A549 (cell line): ENCODE measurements around the gene ZNF827. TPM values are rescaled to one million over a fixed set of nuclear protein-coding genes. Genes with fewer than 3 reads are reported as not detected.

Source experiments
- ATAC-seq, 2 experiments: fragments of 200-7000 bp in 1 of 2; fragments of >200 bp in 1 of 2; cut with Nextera tagmentation in 1 of 2; cut with Tn5 transposase in 1 of 2; 3 replicates each; pipeline versions ENCODE4 v1.8.0 to v1.9.1; 2018 to 2020; ENCODE audit warnings: mild to moderate bottlenecking in 1 of 2, moderate library complexity in 1 of 2
- CTCF ChIA-PET: fragments of 300-600 bp; sonication (Branson Sonifier 250); formaldehyde crosslinking; extraction: SDS; loops from one replicate; lab custom pipeline; 2021; ENCODE audit warnings: antibody characterized with exemption, inconsistent platforms; lab: Yijun Ruan, JAX
- POLR2A ChIA-PET: fragments of 350-600 bp; formaldehyde crosslinking; extraction: SDS; loops from one replicate; lab custom pipeline; 2021; ENCODE audit warnings: antibody characterized with exemption, inconsistent platforms; lab: Yijun Ruan, JAX
- DNase-seq, 2 experiments: peaks; one replicate each; pipeline versions ENCODE4 v3.0.0 to v3.0.0-alpha.2; 2011 to 2016; ENCODE audit warnings: low read depth in 1 of 2, low spot score in 1 of 2
- FAIRE-seq: peaks from 2 replicates; lab custom pipeline; 2011; peaks lifted over from hg19 to GRCh38; lab: Jason Lieb, UNC
- H3K27ac ChIP-seq, 2 experiments: fragments of >200 bp; sonication (Bioruptor Twin); formaldehyde crosslinking; 3 replicates each; pipeline ENCODE4 v1.5.1; 2016 to 2017
- H3K4me1 ChIP-seq: fragments of >200 bp; sonication (Bioruptor Twin); formaldehyde crosslinking; 3 replicates; pipeline ENCODE4 v1.6.1; 2016
- H3K4me2 ChIP-seq: fragments of >200 bp; sonication (Bioruptor Twin); formaldehyde crosslinking; 3 replicates; pipeline ENCODE4 v1.6.1; 2016
- H3K4me3 ChIP-seq: fragments of >200 bp; sonication (Bioruptor Twin); formaldehyde crosslinking; 3 replicates; pipeline ENCODE4 v1.5.1; 2016
- H3K9me3 ChIP-seq: fragments of >200 bp; sonication (Bioruptor Twin); formaldehyde crosslinking; 3 replicates; pipeline ENCODE4 v1.6.1; 2016
- BHLHE40 ChIP-seq: IDR thresholded peaks from 2 replicates; pipeline ENCODE4 v1.6.1; 2012; ENCODE audit warnings: low read depth, low read length, inconsistent platforms
- CEBPB ChIP-seq, 2 experiments: fragments of >200 bp in 1 of 2; sonication (Bioruptor Twin) in 1 of 2; formaldehyde crosslinking in 1 of 2; IDR thresholded peaks; 2 replicates each; pipeline ENCODE4 v1.6.1; 2012 to 2016
- CHD2 ChIP-seq: fragments of 150-350 bp; IDR thresholded peaks from 2 replicates; pipeline ENCODE4 v1.6.1; 2014; ENCODE audit warnings: low read length; ENCODE audit not compliant: partially characterized antibody
- CHD4 ChIP-seq: fragments of 200-600 bp; sonication (generic); IDR thresholded peaks from 2 replicates; pipeline ENCODE4 v1.6.1; 2016; ENCODE audit warnings: antibody characterized with exemption, mild to moderate bottlenecking, borderline replicate concordance
- CTCF ChIP-seq: fragments of >200 bp; sonication (Bioruptor Twin); formaldehyde crosslinking; IDR thresholded peaks from 3 replicates; pipeline ENCODE4 v1.5.1; 2016
- E2F6 ChIP-seq: IDR thresholded peaks from 2 replicates; pipeline ENCODE4 v1.6.1; 2012; ENCODE audit warnings: low read depth, borderline replicate concordance
- ELK1 ChIP-seq: fragments of 150-350 bp; IDR thresholded peaks from 2 replicates; pipeline ENCODE4 v1.6.1; 2014; ENCODE audit warnings: low read depth, mild to moderate bottlenecking, low read length
- FOXS1 ChIP-seq: fragments of 250-450 bp; sonication (Bioruptor Pico); IDR thresholded peaks from 2 replicates; pipeline ENCODE4 v1.5.0; 2020; ENCODE audit warnings: mild to moderate bottlenecking, moderate library complexity
- HDAC2 ChIP-seq: fragments of 200-600 bp; sonication (generic); IDR thresholded peaks from 2 replicates; pipeline ENCODE4 v1.6.1; 2016
- HOXA7 ChIP-seq: fragments of 250-450 bp; sonication (Bioruptor Pico); IDR thresholded peaks from 2 replicates; pipeline ENCODE4 v1.5.0; 2020; ENCODE audit warnings: mild to moderate bottlenecking, moderate library complexity
- HOXB13 ChIP-seq: fragments of 250-450 bp; sonication (Bioruptor Pico); IDR thresholded peaks from 2 replicates; pipeline ENCODE4 v1.5.0; 2020; ENCODE audit warnings: low read depth, mild to moderate bottlenecking, moderate library complexity
- HOXB5 ChIP-seq: fragments of 250-450 bp; sonication (Bioruptor Pico); IDR thresholded peaks from 2 replicates; pipeline ENCODE4 v1.5.0; 2020; ENCODE audit warnings: mild to moderate bottlenecking, moderate library complexity
- JUN ChIP-seq, 2 experiments: fragments of >200 bp; sonication (Bioruptor Twin); formaldehyde crosslinking; IDR thresholded peaks; 2 replicates in 1 of 2; 3 replicates in 1 of 2; pipeline ENCODE4 v1.6.1; 2016 to 2017
- KDM1A ChIP-seq: fragments of 200-600 bp; sonication (generic); IDR thresholded peaks from 2 replicates; pipeline ENCODE4 v1.6.1; 2016; ENCODE audit warnings: low read depth, mild to moderate bottlenecking
- KDM5A ChIP-seq: fragments of 200-600 bp; sonication (generic); IDR thresholded peaks from 2 replicates; pipeline ENCODE4 v1.6.1; 2016; ENCODE audit warnings: antibody characterized with exemption, mild to moderate bottlenecking
- MAZ ChIP-seq: fragments of 150-350 bp; IDR thresholded peaks from 2 replicates; pipeline ENCODE4 v1.6.1; 2014; ENCODE audit warnings: antibody characterized with exemption, low read depth, low read length, borderline replicate concordance
- MYC ChIP-seq: IDR thresholded peaks from 2 replicates; pipeline ENCODE4 v1.6.1; 2012; ENCODE audit warnings: mild to moderate bottlenecking, inconsistent platforms, low read length, improper control_type of control experiment, borderline replicate concordance
- NFE2L2 ChIP-seq: fragments of 150-350 bp; conservative IDR thresholded peaks from 2 replicates; pipeline ENCODE4 v1.6.1; 2014; ENCODE audit warnings: low read length
- PHF8 ChIP-seq: fragments of 200-600 bp; sonication (generic); IDR thresholded peaks from 2 replicates; pipeline ENCODE4 v1.6.1; 2016; ENCODE audit warnings: low read depth, mild to moderate bottlenecking, antibody characterized with exemption, moderate library complexity, borderline replicate concordance
- POLR2A ChIP-seq: IDR thresholded peaks from 2 replicates; pipeline ENCODE4 v1.6.1; 2012; ENCODE audit warnings: mild to moderate bottlenecking, low read length
- POLR2AphosphoS2 ChIP-seq: conservative IDR thresholded peaks from 2 replicates; pipeline ENCODE4 v1.6.1; 2012; ENCODE audit warnings: low read length, improper control_type of control experiment, inconsistent platforms
- RAD21 ChIP-seq, 2 experiments: fragments of >200 bp in 1 of 2; sonication (Bioruptor Twin) in 1 of 2; formaldehyde crosslinking in 1 of 2; IDR thresholded peaks in 1 of 2; conservative IDR thresholded peaks in 1 of 2; 2 replicates in 1 of 2; 3 replicates in 1 of 2; pipeline ENCODE4 v1.6.1; 2012 to 2018; ENCODE audit warnings: inconsistent platforms in 1 of 2
- RARB ChIP-seq: fragments of 250-450 bp; sonication (Bioruptor Pico); IDR thresholded peaks from 2 replicates; pipeline ENCODE4 v1.8.0; 2021; ENCODE audit warnings: mild to moderate bottlenecking, moderate library complexity
- RFX5 ChIP-seq: fragments of 450-650 bp; IDR thresholded peaks from 2 replicates; pipeline ENCODE4 v1.7.1; 2014; ENCODE audit warnings: antibody characterized with exemption, mild to moderate bottlenecking, moderate library complexity
- SREBF2 ChIP-seq: fragments of 450-650 bp; IDR thresholded peaks from 2 replicates; pipeline ENCODE4 v1.6.1; 2014; ENCODE audit warnings: mild to moderate bottlenecking, moderate library complexity
- TP53 ChIP-seq: fragments of 250-450 bp; sonication (Bioruptor Pico); IDR thresholded peaks from 2 replicates; pipeline ENCODE4 v1.5.0; 2021; ENCODE audit warnings: mild to moderate bottlenecking, moderate library complexity
- ZNF302 ChIP-seq: fragments of 250-450 bp; sonication (Bioruptor Pico); IDR thresholded peaks from 2 replicates; pipeline ENCODE4 v1.9.0; 2021; ENCODE audit warnings: inconsistent platforms, mild to moderate bottlenecking, moderate library complexity
- ZSCAN20 ChIP-seq: fragments of 250-450 bp; sonication (Bioruptor Pico); IDR thresholded peaks from 2 replicates; pipeline ENCODE4 v1.8.0; 2022; ENCODE audit warnings: mild to moderate bottlenecking, moderate library complexity
- WGBS: methylation state at CpG from one replicate; pipeline ENCODE4 v1.1.6; 2017; ENCODE audit errors: missing lambda C conversion rate; 5-methylcytosine and 5-hydroxymethylcytosine counted together
- polyA plus RNA-seq, 4 experiments: library from polyadenylated mRNA; depleted of rRNA in 3 of 4; stranded (reverse); fragments of >200 nt; fragmentation: RNase III in 1 of 4; extraction: RNeasy Plus Mini Kit Qiagen cat#74134 plus additional on column Dnase treatment in 1 of 4; gene quantifications; 2 replicates in 3 of 4; 3 replicates in 1 of 4; pipeline ENCODE4 v1.2.3, GENCODE V29; 2011 to 2017

ZNF827 gene
- polyA plus RNA-seq, 2 of the 4 experiments (the other 2 are of a cell fraction), result 3.8 to 4.2 TPM

GRCh38 chr4:145873901-145874300, 64.7 kb downstream of the ZNF827 start (continued):
- TF ChIP-seq BHLHE40 (no peak), SREBF2 (no peak), KDM1A (no peak), JUN (IDR thresholded peaks at IDR 0.05) (no peak), RARB (CRISPR knock-in tag) (no peak)

- Histone ChIP-seq H3K27ac (no peak overlapping the region), H3K4me3 (no peak overlapping the region), H3K4me2 (no peak overlapping the region), H3K9me3 (no peaks in the 10 kb centered on the region), H3K4me1 (no peaks in the 10 kb centered on the region)
- POLR2A ChIA-PET, result no interaction called here
- no peak for ATAC-seq
- CTCF ChIA-PET, result no interaction called here
- DNase-seq, result no peak
- TF ChIP-seq CTCF (no peak), MAZ (no peak), ZNF302 (CRISPR knock-in tag) (no peak), HOXB5 (CRISPR knock-in tag) (no peak), POLR2A (no peak), HOXB13 (no peak), RARB (CRISPR knock-in tag) (no peak), RAD21 (conservative IDR thresholded peaks at IDR 0.05 in 1 of 2, IDR thresholded peaks at IDR 0.05 in 1 of 2) (no peak), HDAC2 (no peak), PHF8 (no peak), POLR2AphosphoS2 (no peak), E2F6 (no peak), CEBPB (IDR thresholded peaks at IDR 0.05) (no peak), NFE2L2 (no peak), BHLHE40 (no peak), TP53 (CRISPR knock-in tag) (no peak)
- TF ChIP-seq, all 56 proteins: peak for 0
- no peak for FAIRE-seq
Observed at GRCh38 chr4:145871209-145871608, 67.4 kb downstream of the ZNF827 start.

DNA sequence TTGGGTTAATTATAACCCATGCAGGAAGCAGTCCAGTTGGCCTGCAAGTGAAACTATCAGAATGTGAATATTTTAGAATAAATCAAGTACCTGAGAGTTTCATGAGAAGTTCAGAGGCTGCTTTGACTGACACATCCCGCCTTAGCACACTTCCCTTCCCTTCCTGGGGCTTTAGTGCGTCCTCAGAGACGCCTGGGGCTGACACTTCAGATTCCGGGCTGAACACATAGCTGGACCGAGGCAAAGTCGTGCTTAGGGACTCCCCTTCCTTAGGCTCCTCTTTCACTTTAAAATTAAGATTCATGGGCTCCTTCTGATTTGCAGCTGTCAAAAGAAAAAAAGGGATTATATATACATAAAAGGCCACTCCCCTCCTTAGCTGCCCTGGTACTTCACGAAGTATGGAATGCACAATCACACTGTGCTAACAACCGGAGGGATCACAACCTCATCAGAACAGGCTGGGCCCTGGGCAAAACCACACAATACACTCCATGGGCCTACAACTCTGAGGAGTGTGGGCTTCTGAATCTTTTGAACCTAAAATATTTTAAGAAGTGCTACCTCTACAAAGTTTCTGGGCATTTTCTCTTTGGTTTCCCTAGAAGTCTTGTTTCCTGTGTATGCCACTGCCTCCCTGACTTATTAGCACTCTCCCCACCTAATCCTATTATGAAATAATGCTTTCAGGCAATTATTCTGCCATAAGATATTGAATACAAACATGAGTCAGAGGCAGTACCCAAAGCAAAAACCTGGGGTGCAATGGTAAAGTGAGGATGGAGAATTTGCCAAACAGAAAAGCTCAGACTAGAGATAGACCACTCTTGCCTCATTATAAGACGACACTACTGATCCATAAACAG, 68.2 kb downstream of the ZNF827 start:
- H3K9me3 ChIP-seq, result no peaks in the 10 kb centered on the region
- CTCF ChIA-PET, result no interaction called here
- H3K4me3 ChIP-seq, result no peak overlapping the region
- no peak for ATAC-seq
- no peak overlapping the region for H3K4me2 ChIP-seq
- H3K4me1 ChIP-seq, result no peaks in the 10 kb centered on the region
- POLR2A ChIA-PET, result no interaction called here
- no peak for FAIRE-seq
- DNase-seq, result no peak
- no peak overlapping the region for H3K27ac ChIP-seq
- WGBS, result 87% methylated on average over 9 of the region's 9 CpGs
- no peak for TF ChIP-seq CHD4
- no peak for TF ChIP-seq KDM5A
- no peak for TF ChIP-seq HOXB13
- no peak for TF ChIP-seq FOXS1 (CRISPR knock-in tag)
- TF ChIP-seq KDM1A, result no peak
- no peak for TF ChIP-seq MYC
- no peak for TF ChIP-seq ELK1
- no peak for TF ChIP-seq HDAC2
- TF ChIP-seq JUN (IDR thresholded peaks at IDR 0.05), result no peak
- no peak for TF ChIP-seq ZSCAN20 (CRISPR knock-in tag)
- TF ChIP-seq RFX5, result no peak
- TF ChIP-seq PHF8, result no peak
- TF ChIP-seq CHD2, result no peak
- TF ChIP-seq HOXA7 (CRISPR knock-in tag), result no peak
